SH-SY5Y (cell line): ENCODE data around the gene CFAP90.

Source experiments
- GATA2 ChIP-seq: IDR thresholded peaks from 2 replicates; pipeline ENCODE4 v1.6.1; 2011; ENCODE audit warnings: mild to moderate bottlenecking, low read depth, low read length
- GATA3 ChIP-seq: IDR thresholded peaks from 2 replicates; pipeline ENCODE4 v1.6.1; 2011; ENCODE audit warnings: low read depth, mild to moderate bottlenecking, low read length, moderate library complexity

GRCh38 chr5:7805379-7805778 lies 45.6 kb downstream of the CFAP90 start:
- TF ChIP-seq GATA2 (no peak), GATA3 (no peak)
